GM12892 (cell line): Measurements from ENCODE around the gene AOX1.
A peak's percentile ranks its signal among the peaks of the same experiment; 100 is the strongest.
"Not testable (repeated sequence)": the region's sequence is repeated elsewhere in the genome, so short reads cannot be mapped to it uniquely, and the experiment has no call there.

Experiments used
- DNase-seq: peaks from one replicate; pipeline ENCODE4 v3.0.0; 2011; ENCODE audit not compliant: insufficient read length
- FAIRE-seq: peaks from 2 replicates; lab custom pipeline; 2011; peaks lifted over from hg19 to GRCh38; lab: Jason Lieb, UNC
- POLR2A ChIP-seq: IDR thresholded peaks from 2 replicates; pipeline ENCODE4 v1.6.1; 2011; ENCODE audit warnings: low read depth, low read length, control low read depth
- POLR2AphosphoS5 ChIP-seq: IDR thresholded peaks from 2 replicates; pipeline ENCODE4 v1.6.1; 2011; ENCODE audit warnings: low read depth, low read length, control low read depth
- TAF1 ChIP-seq: IDR thresholded peaks from 2 replicates; pipeline ENCODE4 v1.6.1; 2011; ENCODE audit warnings: low read depth, mild to moderate bottlenecking, control low read depth, low read length, borderline replicate concordance

Gene AOX1

GRCh38 chr2:200702044-200702443, 116.2 kb downstream of the AOX1 start:
- DNase-seq (no peak), FAIRE-seq (no peak)
- no peak for TF ChIP-seq POLR2A

- FAIRE-seq: peak; percentile 33
- TF ChIP-seq TAF1: no peak
- TF ChIP-seq POLR2A: no peak
- no peak for TF ChIP-seq POLR2AphosphoS5
These were observed 116.9 kb downstream of the AOX1 start for GRCh38 chr2:200702646-200703118.

GRCh38 chr2:200703127-200703925, 117.5 kb downstream of the AOX1 start:
- FAIRE-seq (peak; percentile 17), DNase-seq (no peak)
- no peak for TF ChIP-seq POLR2A
- TF ChIP-seq TAF1: no peak
- TF ChIP-seq POLR2AphosphoS5: no peak

More at GRCh38 chr2:200702646-200703118, 116.9 kb downstream of the AOX1 start:
- DNase-seq: no peak

GRCh38 chr2:200703926-200704637, 118.3 kb downstream of the AOX1 start:
- FAIRE-seq: no peak
- no peak for DNase-seq
- TF ChIP-seq TAF1 (no peak), POLR2A (no peak), POLR2AphosphoS5 (no peak)

GRCh38 chr2:200705305-200706041, 119.7 kb downstream of the AOX1 start:
- no peak for TF ChIP-seq POLR2AphosphoS5
- TF ChIP-seq POLR2A: no peak
- TF ChIP-seq TAF1: no peak
- FAIRE-seq (no peak), DNase-seq (no peak)

- TF ChIP-seq POLR2AphosphoS5 (no peak), POLR2A (no peak), TAF1 (no peak)
- DNase-seq (no peak), FAIRE-seq (no peak)
These were observed 123.1 kb downstream of the AOX1 start for GRCh38 chr2:200708943-200709342.

- TF ChIP-seq TAF1: peak; percentile 76; the same call in 1 of the 2 replicates
- peak; percentile 95 for TF ChIP-seq POLR2AphosphoS5
- TF ChIP-seq POLR2A: peak; percentile 95
- DNase-seq (peak; percentile 50), FAIRE-seq (peak; percentile 98)
These were observed 127.3 kb downstream of the AOX1 start for GRCh38 chr2:200713003-200713703.

- no peak for FAIRE-seq
- no peak for TF ChIP-seq TAF1
- TF ChIP-seq POLR2A: no peak
- no peak for TF ChIP-seq POLR2AphosphoS5
- DNase-seq: no peak
These were observed 127.9 kb downstream of the AOX1 start for GRCh38 chr2:200713704-200714064.

- not testable (repeated sequence) for DNase-seq, FAIRE-seq
These were observed 129.2 kb downstream of the AOX1 start for GRCh38 chr2:200715014-200715413.

- no peak for DNase-seq
- no peak for FAIRE-seq
- TF ChIP-seq POLR2A: no peak
- no peak for TF ChIP-seq TAF1
- TF ChIP-seq POLR2AphosphoS5: no peak
These were observed 130.6 kb downstream of the AOX1 start for GRCh38 chr2:200716386-200716785.
